Cardiac fibroblast (primary cell): ENCODE results near the gene FMOD.

Experiments used
- DNase-seq, 2 donors: peaks; one replicate each; pipeline versions ENCODE4 v3.0.0 to v3.0.0-alpha.2; 2010; ENCODE audit warnings: low read depth in 2 of 2
- H3K4me3 ChIP-seq, 2 donors: replicated peaks in 1 of 2; 1 replicate in 1 of 2; 2 replicates in 1 of 2; pipeline ENCODE4 v1.5.1; 2011; ENCODE audit warnings: low read depth in 2 of 2, low read length in 2 of 2, mild to moderate bottlenecking in 2 of 2, moderate library complexity in 1 of 2
- TF ChIP-seq, protein P1 (sequence below): IDR thresholded peaks from one replicate; pipeline ENCODE4 v1.5.1; 2011; ENCODE audit warnings: low read depth, mild to moderate bottlenecking, low read length, inconsistent platforms

FMOD gene

DNA sequence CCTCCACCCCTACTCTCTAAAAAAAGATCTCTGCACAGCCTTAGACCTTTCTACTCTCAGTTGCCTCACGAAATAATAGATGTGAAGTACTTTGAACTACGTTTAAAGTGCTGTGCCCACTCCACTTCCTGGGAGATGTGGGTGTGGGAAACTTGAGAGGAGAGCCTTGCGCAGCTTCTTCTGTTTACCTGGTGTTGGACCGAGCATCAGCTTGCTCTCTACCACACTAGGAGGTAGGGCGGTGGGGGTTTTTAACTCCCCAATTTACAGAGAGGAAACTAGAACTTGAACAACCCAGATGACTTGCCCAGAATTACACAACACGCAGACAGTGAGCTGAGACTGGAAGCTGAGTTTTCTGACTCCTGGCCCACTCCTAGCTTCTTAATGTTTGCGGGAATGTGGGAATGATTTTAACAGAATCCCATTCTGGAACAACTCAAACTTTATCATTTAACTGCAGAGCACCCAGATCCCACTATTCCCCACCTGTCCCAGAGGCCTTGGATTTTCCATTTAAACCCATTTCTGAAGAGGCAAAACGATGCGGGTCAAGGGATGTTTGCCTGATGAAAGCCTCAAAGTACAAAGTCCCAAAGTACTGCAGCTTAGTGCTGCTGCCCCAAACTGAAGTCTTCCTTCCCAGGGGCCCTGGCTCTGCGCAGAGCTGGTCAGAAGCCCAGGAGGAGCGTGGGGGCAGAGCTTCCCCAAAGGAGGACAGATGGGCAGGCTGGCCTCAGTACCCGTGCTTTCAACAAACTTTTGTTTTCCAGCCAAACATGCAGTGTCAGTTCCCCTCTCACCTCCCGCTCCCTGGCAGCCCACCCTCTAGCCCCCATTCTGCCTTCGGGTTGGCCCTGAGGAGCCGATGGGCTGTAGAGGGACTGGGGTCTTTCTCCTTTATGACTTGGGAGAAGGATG, 26.6 kb downstream of the FMOD start:
- no peak overlapping the region for H3K4me3 ChIP-seq
- peak in 1 of 2 donors; percentile 38 for DNase-seq
- TF ChIP-seq, protein P1, sequence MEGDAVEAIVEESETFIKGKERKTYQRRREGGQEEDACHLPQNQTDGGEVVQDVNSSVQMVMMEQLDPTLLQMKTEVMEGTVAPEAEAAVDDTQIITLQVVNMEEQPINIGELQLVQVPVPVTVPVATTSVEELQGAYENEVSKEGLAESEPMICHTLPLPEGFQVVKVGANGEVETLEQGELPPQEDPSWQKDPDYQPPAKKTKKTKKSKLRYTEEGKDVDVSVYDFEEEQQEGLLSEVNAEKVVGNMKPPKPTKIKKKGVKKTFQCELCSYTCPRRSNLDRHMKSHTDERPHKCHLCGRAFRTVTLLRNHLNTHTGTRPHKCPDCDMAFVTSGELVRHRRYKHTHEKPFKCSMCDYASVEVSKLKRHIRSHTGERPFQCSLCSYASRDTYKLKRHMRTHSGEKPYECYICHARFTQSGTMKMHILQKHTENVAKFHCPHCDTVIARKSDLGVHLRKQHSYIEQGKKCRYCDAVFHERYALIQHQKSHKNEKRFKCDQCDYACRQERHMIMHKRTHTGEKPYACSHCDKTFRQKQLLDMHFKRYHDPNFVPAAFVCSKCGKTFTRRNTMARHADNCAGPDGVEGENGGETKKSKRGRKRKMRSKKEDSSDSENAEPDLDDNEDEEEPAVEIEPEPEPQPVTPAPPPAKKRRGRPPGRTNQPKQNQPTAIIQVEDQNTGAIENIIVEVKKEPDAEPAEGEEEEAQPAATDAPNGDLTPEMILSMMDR, result no peak

DNA sequence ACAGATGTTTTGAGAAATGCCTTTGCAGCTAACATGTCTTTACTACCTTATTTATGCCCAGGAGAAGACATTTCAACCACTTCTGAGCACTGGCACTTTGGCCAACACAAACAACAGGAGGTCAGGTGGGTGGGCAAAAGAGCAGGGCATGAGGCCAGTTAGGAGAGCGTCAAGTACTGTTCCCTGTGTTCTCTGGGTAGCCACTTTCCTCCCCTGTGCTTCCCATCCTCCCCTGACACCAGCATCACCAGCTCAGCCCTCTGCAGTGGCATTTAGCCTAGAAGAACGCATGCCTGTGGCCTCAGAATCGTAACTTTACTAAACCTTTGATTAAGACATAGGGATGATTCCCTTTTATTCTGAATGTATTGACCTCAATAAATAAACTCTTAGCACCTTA, 27.3 kb downstream of the FMOD start:
- DNase-seq, result peak in 1 of 2 donors; percentile 15
- TF ChIP-seq, protein P1, result no peak
- no peak overlapping the region for H3K4me3 ChIP-seq

DNA sequence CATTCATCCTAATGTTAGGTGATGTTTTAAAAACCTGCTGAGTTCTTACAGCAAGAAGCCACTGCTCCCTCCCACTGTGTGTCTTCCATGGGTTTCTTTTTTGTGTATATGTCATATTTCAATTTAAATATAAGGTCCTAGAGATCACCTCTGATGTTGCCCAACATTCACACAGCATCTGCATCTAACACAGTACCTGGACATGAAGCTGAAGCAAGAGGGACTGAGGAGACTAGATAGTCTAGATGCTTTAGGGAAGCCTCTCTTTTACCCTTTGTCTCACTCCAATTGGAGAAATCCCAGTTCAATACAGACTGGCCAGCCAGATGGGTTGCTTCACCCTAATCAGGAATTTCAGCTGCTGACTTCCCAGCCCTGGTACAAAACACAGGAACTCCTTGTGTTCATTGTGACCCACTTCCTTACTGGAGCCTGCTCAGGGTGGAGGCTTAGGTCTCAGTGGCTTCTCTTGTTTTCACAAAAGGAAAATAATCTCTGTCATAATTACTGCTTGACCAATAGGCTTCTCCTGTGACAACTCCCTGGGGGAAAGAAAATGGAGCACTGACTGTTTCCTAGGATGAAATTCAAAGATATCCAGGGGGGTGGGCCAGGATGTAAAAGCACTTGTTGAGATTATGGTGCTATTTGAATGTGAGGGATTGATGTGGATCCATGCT, 28.3 kb downstream of the FMOD start:
- no peak overlapping the region for H3K4me3 ChIP-seq
- DNase-seq, result peak; percentile 40 to 88
- TF ChIP-seq, protein P1, result no peak

DNA sequence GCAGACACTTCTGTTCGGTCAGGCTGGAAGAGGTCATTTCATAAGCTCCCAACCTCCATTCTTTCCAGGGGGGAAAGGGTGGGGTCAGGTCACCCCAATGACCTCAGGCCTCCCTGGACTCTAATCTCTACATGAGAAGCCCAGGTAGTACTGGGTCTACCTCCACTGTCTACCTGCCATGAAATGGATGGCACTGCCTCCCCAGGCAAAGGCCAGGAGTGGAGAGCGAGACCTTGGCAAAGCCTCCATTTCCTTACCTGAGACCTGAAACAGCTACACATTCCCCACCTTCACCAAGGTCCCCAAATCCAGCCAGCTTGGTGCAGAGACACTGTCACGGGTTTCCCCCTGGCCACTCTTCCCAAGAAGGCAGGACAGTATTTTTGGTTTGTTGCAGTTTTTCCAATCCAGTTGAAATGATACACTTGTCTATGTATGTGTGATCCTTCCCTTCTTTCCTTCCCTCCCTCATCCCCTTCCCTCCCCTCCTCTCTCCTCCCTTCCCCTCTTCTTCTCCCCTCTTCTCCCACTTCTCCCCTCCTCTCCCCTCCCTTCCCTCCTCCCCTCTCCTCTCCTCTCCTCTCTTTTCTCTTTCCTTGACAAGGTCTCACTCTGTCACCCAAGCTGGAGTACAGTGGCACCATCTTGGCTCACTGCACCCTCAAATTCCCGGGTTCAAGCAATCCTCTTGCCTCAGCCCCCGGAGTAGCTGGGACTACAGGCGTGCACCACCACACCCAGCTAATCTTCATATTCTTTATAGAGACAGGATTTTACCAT, 29.5 kb downstream of the FMOD start:
- TF ChIP-seq, protein P1, result no peak
- DNase-seq, result no peak
- H3K4me3 ChIP-seq, result no peak overlapping the region

DNA sequence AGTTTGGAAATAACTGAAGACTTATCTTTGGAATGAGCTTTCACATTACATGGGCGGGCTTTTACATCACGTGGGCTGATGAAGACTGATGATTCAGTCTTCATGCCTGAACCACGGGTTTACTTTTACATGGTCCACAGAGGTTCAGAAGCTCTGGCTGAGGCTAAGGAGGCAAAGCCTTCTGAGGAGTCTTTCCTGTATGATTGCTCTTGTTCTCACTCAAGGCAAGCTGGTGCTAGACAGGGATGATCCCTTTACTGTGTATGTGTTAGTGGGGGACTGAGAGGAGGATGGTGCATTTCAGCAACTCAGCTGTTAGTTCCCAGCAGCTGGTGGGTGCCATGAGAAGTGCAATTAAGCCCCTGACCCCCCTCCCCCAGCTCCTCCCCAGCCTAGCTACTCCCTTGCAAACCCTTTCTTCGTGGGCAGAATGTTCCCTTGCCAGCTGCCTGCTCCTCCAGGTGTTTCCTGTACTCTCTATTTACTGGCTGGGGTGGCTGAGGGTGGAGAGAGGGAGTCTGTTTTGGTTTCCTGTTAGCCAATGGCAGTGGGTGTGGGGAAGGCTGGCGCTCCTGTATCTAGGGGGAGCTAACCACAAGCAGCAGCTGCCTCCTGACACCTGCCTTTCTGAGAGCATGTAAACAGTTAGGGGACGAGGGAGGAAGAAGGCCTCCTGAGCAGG, 30.2 kb downstream of the FMOD start:
- peak; percentile 65 to 69 for DNase-seq
- H3K4me3 ChIP-seq, result no peak overlapping the region
- TF ChIP-seq, protein P1, result no peak

DNA sequence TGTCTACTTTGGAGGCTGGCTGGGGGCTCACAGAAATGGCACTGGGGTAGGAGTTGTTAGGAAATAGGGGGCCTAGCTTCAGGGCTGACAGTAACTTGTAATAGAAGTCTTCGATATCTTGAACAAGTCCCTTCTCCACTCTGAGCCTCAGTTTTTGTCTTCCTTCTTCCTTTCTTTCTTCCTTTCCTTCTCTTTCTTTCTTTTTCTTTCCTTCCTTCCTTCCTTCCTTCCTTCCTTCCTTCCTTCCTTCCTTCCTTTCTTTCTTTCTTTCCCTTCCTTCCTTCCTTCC, 32.7 kb downstream of the FMOD start:
- no peak for DNase-seq

More for the DNA sequence above, 32.7 kb downstream of the FMOD start:
- no peak overlapping the region for H3K4me3 ChIP-seq
- TF ChIP-seq, protein P1, result no peak
